NCI-H128 (cell line): ENCODE data around the gene CDCP1.

Experiments used
- DNase-seq: peaks from one replicate; lab custom pipeline; 2025; ENCODE audit not compliant: unreplicated experiment; lab: John Stamatoyannopoulos, UW

The CDCP1 gene, protein sequence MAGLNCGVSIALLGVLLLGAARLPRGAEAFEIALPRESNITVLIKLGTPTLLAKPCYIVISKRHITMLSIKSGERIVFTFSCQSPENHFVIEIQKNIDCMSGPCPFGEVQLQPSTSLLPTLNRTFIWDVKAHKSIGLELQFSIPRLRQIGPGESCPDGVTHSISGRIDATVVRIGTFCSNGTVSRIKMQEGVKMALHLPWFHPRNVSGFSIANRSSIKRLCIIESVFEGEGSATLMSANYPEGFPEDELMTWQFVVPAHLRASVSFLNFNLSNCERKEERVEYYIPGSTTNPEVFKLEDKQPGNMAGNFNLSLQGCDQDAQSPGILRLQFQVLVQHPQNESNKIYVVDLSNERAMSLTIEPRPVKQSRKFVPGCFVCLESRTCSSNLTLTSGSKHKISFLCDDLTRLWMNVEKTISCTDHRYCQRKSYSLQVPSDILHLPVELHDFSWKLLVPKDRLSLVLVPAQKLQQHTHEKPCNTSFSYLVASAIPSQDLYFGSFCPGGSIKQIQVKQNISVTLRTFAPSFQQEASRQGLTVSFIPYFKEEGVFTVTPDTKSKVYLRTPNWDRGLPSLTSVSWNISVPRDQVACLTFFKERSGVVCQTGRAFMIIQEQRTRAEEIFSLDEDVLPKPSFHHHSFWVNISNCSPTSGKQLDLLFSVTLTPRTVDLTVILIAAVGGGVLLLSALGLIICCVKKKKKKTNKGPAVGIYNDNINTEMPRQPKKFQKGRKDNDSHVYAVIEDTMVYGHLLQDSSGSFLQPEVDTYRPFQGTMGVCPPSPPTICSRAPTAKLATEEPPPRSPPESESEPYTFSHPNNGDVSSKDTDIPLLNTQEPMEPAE

DNA sequence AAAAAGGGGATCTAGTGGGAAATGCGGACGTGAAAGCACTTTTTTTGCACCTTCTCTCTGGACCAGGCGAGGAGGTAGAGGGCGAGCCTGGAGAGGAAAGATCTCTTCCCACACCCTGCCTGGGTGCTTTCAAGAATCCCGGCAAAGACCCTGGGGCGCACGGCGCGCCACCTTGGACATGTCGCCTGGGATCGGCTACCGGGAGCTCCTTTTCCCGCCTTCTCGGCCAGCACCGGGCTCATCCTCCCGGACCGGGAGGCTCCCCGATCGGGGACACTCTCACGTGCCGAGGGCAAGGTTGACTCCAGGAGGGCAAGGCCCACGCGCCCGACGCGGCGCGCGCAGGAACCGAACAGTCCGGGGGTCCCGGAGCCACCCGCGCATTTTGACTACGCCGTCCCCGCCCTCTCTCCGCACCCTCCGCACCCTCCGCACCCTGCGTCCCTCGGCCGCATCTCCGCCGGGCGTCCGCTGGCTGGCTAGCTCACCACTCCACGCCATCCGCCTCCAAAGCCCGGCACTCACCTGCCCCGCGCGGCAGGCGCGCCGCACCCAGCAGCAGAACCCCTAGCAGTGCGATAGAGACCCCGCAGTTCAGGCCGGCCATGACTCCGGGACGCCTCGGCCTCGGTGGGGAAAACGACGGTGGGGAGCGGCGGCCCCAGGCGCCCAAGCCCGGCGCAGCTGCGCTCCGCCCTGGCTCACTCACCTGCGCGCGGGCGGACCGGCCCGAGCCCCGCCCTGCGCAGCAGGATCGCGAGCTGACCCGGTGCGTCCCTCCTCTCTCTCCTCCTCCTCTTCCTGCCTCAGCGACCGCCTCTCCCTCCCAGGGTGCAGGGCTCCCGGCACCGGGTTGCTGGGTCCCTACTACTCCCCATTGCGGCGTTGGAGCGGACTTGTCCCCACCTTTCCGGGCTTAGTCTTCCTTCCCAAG lies at the start of gene CDCP1:
Gene CDCP1, minus strand, starts transcription at position 698 of the 934 bp plus-strand sequence. Its CDS starts 91 bp downstream, at position 607.
- DNase-seq: no peak

DNA sequence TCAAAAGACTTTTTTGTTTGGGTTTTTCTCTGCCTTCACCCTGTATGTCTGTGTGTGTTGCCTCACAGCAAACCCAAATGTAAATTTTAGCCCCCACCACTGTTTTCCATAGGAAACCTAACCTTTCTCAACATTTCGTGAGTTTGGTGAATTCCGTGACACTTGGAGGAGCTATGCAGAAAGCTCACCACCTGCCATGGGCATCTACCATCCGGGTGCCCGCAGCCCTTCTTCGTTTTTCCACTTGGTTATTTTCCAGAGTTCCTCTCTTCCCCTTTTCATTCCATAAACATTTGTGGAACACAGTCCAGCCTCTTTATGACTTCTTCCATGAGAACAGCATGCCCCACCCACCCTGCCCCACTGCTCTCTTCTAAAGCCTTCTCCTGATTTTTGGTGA lies 48.6 kb upstream of the CDCP1 start:
- DNase-seq: no peak

DNA sequence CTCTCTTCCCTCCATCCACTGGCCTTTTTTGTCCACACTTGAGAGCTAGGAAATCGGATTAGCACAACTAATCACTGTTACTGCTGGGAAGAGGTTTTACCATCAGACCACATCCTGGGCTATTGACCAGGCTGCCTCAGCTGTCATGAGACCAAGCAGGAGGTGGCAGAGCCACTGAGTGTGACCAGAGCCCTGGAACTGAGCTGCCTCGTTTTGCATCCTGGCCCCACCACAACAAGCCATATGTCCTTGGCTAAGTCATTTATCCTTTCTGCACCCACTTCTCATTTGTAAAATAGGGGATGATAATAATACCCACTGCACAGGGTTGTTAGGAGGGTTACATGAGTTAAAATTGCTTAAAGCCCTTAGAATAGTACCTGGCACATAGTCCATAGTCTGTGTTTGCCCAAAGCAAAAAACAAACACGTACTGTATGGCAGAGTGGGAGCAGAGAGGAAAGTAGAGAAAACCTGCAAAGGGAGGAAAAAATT lies 45.8 kb upstream of the CDCP1 start:
- DNase-seq: no peak

DNA sequence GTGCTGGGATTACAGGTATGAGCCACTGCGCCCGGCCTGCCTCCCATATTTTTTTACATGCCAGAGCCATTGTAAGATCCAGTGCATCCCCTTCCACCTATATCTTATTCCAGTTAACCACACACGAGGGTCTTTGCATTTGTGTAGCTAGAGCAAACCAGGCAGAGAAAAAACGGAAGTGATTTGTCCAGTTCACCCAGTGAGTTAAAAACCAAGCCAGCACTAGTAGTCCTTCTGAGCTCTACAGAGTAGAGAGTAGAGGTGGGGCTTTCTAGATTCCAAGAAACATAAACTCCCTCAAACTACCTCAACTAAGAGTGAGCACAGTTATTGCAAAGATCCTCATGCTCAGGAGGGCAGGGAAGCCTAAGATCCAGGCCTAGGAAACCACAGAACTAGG lies 45.2 kb upstream of the CDCP1 start:
- no peak for DNase-seq

DNA sequence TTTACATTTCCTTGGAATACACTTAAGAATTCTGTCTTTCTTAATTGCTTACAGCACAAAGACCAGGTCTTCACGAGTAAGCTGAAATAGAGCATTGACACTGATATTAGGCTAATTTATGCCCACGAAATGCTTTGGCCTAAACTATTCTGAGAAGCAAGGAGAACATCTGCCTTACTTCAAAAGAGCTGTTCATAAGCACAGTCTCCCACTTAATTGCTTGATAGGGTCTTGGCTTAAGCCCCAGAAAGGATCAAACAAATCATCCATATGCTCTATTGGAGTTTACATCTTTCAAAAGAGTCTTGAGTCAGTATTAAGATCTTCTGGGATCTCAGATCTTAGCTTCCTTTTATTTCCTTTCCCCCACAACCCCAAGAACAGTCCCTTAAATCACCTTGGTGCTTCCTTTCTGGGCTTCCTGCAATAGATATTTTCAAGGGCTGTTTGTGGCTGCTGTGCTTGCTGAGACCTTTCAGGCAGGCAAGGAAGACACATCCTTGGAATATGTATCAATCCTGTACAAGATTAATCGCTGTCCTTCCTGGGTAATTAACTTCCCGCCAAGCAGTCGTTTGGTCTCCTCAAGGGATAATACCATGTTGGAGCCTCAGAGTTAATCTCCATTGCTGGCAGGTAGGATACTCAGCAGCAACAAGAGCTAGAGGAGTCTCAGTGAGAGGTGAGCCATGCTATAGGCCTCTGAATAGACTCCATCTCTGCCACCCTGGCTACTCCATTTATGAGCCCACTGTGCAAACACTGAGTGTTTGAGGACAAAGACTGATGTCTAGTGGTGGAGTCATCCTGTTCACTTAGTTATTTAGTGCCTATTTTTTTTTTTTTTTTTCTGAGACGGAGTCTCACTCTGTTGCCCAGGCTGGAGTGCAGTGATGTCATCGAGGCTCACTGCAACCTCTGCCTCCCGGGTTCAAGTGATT lies 42.8 kb upstream of the CDCP1 start:
- no peak for DNase-seq

DNA sequence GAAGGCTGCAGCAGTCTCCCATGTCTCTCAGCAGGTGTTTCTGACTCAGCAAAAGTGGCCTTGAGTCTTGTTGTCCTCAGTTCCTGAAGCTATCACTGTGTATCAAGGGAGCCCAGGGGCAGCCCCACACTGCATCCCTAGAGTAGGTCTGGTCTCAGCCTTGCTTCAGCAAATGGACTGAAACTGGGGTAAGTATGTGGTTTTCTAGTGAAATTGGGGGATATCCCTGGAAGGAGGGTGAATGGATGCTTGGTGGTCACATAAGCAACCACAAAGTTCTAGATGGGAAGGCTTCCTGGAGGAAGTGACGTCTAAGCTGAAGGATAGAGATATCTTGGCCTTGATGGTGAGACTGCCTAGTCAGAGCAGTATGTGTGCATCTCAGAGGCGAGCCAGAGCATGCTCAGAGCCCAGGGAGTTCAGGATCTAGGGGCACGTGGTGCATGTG lies 41.5 kb upstream of the CDCP1 start:
- DNase-seq: no peak

DNA sequence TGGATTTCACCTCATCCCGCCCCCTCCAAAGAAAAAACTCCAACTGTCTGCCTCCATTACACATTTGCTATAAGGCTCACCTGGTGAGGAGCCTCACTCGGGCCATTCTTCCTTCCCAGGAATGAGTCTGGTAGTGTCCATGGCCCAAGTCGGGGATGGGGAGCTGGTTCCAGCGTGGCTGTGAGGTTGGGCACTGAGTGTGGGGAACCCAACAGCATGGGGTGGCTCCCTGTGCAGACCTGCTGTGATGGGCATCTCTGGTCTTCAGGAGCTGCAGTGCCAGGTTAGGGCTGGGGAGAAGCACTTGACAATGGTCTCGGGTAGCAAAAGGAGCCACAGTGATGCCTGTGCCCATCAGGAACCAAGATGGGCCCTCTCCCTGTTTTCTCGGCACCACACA lies 40.7 kb upstream of the CDCP1 start:
- no peak for DNase-seq

DNA sequence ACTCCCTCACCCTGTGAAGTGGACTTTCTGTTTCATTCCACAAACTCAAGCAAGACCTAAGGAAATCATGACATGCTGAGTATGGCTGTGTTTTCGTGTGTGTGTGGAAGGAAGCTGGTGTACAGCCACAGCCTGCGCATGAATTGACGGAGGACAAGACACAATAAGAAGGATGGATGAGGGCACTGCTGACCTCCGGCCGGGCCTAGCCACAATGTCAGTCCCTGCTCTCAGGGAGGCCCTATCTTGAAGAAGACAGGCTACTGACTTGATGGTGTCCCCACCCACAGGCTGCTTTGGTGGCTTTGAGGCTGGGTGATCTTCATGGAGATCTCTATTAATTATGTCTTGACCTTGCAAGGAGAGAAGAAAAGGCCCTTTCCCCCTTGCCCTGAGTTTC lies 39.3 kb upstream of the CDCP1 start:
- no peak for DNase-seq

DNA sequence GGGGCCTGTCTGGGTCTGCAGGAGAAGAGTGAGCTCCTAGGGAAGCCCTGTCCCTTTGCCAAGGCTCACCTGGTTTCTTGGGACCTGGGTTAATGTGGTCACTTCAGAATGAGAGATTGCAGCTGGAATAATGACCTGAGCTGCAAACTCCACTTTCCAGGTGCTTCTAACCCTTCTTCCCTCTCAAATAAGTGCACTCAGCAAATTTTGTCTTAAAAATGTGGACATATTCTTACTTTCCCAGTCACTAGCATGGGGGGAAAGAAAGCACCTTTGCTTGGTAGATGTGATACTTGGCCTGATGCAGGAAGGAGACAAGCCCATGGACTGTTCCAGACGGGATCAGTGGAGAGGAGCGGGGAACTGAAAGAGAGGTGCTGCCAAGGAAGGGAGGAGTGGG lies 38.9 kb upstream of the CDCP1 start:
- DNase-seq: no peak

DNA sequence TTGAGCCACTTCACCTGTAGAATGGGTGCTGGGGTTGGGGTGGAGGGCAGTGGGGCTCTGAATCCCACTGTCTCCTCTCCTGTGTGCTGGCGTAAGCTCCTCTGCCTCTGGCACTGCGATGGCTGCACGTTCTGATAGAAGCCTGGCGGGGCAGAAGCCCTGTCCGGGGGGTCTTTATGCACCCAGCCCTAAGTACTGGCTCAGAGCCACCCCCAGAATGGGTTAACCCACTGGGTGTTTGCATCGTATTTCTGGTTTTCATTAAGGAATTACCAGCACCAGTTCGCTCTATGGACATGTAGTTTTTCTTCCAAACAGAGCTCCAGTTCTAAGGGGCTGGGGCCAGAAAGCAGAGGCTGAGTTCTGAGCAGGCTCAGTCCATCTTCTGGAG lies 37.7 kb upstream of the CDCP1 start:
- no peak for DNase-seq

DNA sequence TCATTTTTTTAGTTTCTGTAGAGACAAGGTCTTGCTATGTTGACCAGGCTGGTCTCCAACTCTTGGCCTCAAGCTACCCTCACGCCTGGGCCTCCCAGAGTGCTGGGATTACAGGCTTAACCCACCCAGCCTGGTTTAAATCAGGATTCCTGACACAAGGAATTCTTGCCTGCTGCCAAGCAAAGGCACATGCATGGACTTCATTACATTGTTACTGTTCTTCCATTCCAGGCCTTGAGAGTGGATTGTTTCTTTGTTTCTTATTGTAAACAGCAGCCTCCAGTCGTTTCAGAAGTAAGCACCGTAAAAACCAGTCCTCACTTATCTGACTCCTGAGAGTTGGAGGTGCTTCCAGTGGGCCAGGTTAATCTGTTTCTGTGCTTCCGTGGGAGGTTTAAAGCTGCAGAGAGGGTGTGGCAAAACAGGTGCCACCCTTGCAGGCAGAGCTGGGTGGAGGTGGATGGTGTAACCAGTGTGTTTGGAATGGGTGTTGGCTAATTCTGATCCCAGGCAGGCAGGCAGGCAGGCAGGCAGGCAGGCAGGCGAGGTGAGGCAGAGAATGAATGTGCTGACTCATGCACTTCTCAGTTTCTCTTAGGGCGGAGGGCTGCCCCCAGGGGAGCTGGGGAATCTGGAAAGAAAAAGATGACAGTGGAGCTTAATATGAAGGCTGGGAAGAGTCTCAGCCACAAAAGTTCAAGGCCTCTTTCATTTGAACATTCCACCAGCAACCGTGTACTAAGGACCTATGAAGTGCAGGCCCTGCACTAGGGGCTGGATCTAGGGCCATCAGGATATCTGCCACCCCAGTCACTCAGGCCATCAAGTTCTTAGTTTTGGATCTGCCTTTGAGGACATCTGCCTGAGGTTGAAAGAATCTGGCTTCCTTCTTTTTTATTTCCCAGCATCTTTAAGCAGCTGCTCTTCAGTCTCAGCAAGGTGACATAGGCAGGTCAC lies 37.0 kb upstream of the CDCP1 start:
- DNase-seq: no peak

DNA sequence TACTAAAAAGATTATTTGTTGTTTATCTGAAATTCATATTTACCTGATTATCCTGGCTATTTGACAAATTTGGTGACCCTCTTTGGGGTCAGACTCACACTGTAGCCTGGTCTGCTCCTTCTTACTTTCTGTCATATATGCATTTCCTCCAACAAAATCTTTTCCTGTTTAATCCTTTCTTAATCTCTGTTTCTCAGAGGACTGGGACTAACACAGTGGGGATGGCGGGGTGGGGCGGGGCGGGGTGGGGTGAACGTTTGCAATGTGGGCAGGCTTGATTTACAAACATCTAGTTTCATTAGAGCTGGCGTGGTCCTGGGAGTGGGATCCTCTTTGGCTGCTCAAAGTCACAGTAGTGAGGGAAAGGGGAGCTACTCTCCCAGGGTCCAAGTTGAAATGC lies 35.3 kb upstream of the CDCP1 start:
- no peak for DNase-seq

DNA sequence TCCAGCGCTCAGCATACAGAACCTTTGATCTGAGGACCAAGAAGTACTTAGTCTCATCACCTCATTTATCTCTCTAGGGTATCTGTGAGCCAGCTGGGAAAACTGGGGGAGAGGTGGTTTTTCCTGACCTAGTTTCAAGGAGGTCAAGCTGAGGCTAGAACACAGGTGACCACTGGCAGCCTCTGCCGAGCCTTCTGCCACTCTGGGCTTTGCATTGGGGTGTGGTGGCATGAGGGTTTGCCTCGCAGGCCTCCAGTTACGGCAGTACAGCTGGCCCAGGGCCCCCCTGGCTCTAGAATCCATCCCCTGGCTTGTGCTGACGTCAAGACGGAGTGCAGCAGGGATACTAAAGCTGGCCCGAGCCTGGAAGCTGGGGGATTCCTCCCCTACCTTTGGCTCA lies 34.7 kb upstream of the CDCP1 start:
- no peak for DNase-seq

DNA sequence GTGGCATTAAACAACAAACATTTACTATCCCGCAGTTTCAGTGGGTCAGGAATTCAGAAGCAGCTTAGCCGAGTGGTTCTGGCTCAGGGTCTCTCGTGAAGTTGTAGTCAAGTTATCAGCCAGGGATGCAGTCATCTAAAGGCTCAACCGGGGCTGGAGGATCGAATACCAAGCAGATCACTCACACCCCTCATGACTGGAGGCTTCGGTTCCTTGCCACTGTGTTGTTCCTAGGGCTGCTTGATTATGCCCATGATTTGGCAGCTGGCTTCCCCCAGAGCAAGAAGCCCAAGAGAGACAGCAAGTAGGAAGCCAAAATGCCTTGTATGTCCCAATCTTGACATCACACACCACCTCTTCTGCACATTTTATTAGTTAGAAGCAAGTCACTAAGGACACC lies 33.9 kb upstream of the CDCP1 start:
- DNase-seq: no peak

DNA sequence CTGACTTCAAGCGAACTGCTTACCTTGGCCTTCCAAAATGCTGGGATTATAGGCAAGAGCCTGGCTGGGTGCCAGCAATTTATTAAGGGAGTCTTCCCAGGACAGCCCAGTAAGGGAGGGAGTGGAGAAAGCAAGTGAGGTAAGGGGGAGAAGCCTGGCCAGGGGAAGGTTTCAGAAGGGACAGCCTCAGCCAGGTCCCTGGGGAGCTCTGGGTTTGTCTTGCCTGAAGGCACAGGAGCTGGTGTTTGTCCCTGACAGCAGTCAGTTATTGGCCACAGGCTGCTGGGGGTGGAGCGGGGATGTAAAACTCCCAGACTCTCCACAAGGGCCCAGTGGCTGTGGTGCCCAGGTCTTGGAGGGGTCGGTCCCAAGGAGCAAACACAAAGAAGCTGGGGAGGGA lies 33.0 kb upstream of the CDCP1 start:
- DNase-seq: no peak

DNA sequence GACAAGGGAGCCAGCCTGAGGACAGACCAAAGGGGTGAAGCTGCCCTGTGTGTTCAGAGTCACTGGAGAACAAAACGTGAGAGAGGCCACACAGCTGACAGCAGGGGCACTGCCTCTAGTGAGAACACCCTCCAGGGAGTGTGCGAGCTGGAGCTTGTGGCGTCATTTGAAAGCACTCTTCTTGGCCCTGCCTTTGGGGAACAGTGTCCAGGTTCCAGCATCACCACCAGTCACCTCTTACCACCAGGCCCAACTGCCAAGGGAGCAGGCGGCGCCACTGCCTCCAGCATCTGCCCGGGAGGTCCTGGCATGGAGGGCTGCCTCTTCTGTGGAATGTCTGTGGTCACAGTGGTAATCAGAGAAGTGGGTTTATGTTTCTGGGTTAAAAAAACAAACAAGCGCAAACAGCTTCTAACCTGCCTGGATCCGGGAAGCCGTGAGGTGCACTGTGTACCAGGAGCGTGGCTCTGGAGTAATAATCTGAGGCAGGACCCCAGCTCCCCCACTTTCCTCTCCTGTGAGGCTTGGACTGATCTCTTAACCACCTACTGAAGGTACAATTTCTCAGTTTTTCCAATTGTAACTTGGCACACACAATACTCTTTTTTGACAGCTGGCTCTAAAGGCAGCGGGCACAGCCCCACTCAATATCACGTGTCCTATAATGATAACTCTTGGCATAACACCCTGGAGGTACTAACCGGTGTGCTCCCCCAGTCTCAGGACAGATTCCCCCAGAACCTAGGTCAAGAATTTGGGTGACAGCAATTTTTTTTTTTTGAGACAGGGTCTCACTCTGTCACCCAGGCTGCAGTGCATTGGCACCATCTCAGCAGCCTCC lies 32.2 kb upstream of the CDCP1 start:
- no peak for DNase-seq

DNA sequence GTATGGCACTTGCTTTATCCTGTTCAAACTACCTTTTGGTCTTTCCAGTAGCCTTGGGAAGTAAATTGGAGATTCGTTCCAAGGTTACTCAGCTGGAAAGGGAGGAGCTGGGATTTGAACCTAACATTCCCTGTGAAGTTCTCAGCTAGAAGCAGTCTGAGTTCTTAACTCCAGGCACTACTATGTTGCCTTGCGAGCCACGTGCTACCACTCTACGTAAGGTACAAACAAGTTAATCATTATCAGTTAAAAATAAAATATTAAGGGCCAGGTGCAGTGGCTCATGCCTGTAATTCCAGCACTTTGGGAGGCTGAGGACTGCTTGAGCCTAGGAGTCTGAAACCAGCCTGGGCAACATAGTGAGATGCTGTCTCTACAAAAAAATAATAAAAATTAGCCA lies 30.7 kb upstream of the CDCP1 start:
- no peak for DNase-seq

DNA sequence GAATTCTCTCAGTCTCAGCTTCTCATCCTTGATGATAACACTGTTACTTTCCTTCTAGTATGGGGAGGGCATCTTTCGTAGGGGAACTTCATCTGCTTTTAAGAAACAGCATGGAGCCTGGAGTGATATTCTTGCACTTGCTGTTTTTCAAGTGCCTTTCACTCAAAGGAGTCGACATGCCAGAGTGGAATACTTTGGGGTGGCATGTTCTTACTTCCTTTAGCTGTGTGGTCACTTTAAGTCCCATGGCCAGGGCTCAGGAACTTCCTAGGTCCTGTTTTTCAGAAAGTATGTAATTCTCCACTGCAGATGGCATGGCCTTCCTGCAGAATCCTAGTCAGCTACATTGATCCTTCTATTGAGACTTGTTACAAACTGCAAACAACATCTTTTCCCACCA lies 28.1 kb upstream of the CDCP1 start:
- no peak for DNase-seq
